H1 (cell line): ENCODE data around the gene ZNF536. TPM values are rescaled to one million over a fixed set of nuclear protein-coding genes. Genes with fewer than 3 reads are reported as not detected.
"Not testable (repeated sequence)": the region's sequence is repeated elsewhere in the genome, so short reads cannot be mapped to it uniquely, and the experiment has no call there.

Source experiments
- CTCF ChIA-PET: fragments of 300-600 bp; sonication (Branson Sonifier 250); formaldehyde crosslinking; loops from one replicate; lab custom pipeline; 2021; ENCODE audit not compliant: partially characterized antibody; lab: Charles Lee
- POLR2A ChIA-PET: fragments of 300-600 bp; sonication (Branson Sonifier 250); formaldehyde crosslinking; loops from one replicate; lab custom pipeline; 2021; ENCODE audit warnings: inconsistent platforms; ENCODE audit not compliant: partially characterized antibody; lab: Charles Lee
- DNase-seq, 2 experiments: peaks; one replicate each; pipeline versions ENCODE4 v3.0.0 to v3.0.0-alpha.2; 2010 to 2022; ENCODE audit warnings: low spot score in 2 of 2, low read depth in 1 of 2, mixed read lengths in 1 of 2
- FAIRE-seq: peaks from 2 replicates; lab custom pipeline; 2011; peaks lifted over from hg19 to GRCh38; lab: Jason Lieb, UNC
- H2AFZ ChIP-seq: 2 replicates; pipeline ENCODE4 v1.8.1; 2012; ENCODE audit warnings: low read length, inconsistent platforms
- H2AK5ac ChIP-seq: 2 replicates; pipeline ENCODE4 v1.6.1; 2013; ENCODE audit warnings: low read depth, low read length
- H2BK120ac ChIP-seq: replicated peaks from 2 replicates; pipeline ENCODE3; 2013; ENCODE audit warnings: low read depth, low read length, inconsistent platforms
- H2BK12ac ChIP-seq: 2 replicates; pipeline ENCODE4 v1.6.1; 2013; ENCODE audit warnings: low read depth, low read length
- H2BK15ac ChIP-seq: 2 replicates; pipeline ENCODE4 v1.6.1; 2013; ENCODE audit warnings: low read length
- H2BK20ac ChIP-seq: 2 replicates; pipeline ENCODE4 v1.6.1; 2013; ENCODE audit warnings: low read length
- H2BK5ac ChIP-seq: 2 replicates; pipeline ENCODE4 v1.6.1; 2013; ENCODE audit warnings: low read depth, low read length
- H3K14ac ChIP-seq: 2 replicates; pipeline ENCODE4 v1.6.1; 2013; ENCODE audit warnings: inconsistent platforms; ENCODE audit not compliant: insufficient read length
- H3K18ac ChIP-seq: 2 replicates; pipeline ENCODE4 v1.6.1; 2013; ENCODE audit warnings: low read length; ENCODE audit errors: extremely low read depth
- H3K23ac ChIP-seq: 2 replicates; pipeline ENCODE4 v1.6.1; 2013; ENCODE audit warnings: inconsistent platforms; ENCODE audit not compliant: insufficient read length
- H3K23me2 ChIP-seq: 2 replicates; pipeline ENCODE4 v1.6.1; 2013; ENCODE audit warnings: low read depth, low read length
- H3K27ac ChIP-seq: 2 replicates; pipeline ENCODE4 v1.6.1; 2011; ENCODE audit warnings: low read depth, low read length, inconsistent platforms
- H3K27me3 ChIP-seq, 4 experiments: replicated peaks in 1 of 4; 1 replicate in 1 of 4; 2 replicates in 3 of 4; pipeline versions ENCODE4 v1.6.1 to v1.8.1; 2011 to 2013; ENCODE audit warnings: low read length in 3 of 4, mild to moderate bottlenecking in 3 of 4, inconsistent platforms in 2 of 4, mixed read lengths in 2 of 4, moderate library complexity in 1 of 4; ENCODE audit not compliant: control insufficient read depth in 3 of 4, insufficient read depth in 3 of 4; ENCODE audit errors: extremely low read depth in 1 of 4
- H3K36me3 ChIP-seq, 4 experiments: 2 replicates each; pipeline versions ENCODE4 v1.6.1 to v1.8.1; 2011 to 2013; ENCODE audit warnings: mild to moderate bottlenecking in 4 of 4, low read length in 3 of 4, moderate library complexity in 2 of 4, control low read depth in 1 of 4, inconsistent platforms in 1 of 4; ENCODE audit not compliant: insufficient read depth in 4 of 4, control insufficient read depth in 2 of 4
- H3K4ac ChIP-seq: replicated peaks from 2 replicates; pipeline ENCODE3; 2013; ENCODE audit warnings: low read length, low read depth, mixed read lengths, inconsistent platforms; ENCODE audit not compliant: insufficient read length
- H3K4me1 ChIP-seq, 4 experiments: replicated peaks in 1 of 4; 1 replicate in 1 of 4; 2 replicates in 3 of 4; pipeline versions ENCODE4 v1.6.1 to v1.8.1; 2011 to 2013; ENCODE audit warnings: low read length in 3 of 4, inconsistent platforms in 2 of 4, mixed read lengths in 1 of 4; ENCODE audit not compliant: insufficient read depth in 4 of 4, control insufficient read depth in 3 of 4
- H3K4me2 ChIP-seq, 2 experiments: 2 replicates each; pipeline versions ENCODE4 v1.6.1 to v1.8.1; 2011 to 2013; ENCODE audit warnings: low read depth in 2 of 2, low read length in 2 of 2, control low read depth in 1 of 2, inconsistent platforms in 1 of 2, mild to moderate bottlenecking in 1 of 2; ENCODE audit not compliant: insufficient read depth in 1 of 2
- H3K4me3 ChIP-seq, 4 experiments: fragments of 200-600, 300-600 bp in 1 of 4; sonication (generic), shearing (Covaris generic), sonication (Bioruptor Twin) in 1 of 4; 2 replicates each; pipeline versions ENCODE4 v1.5.1 to v1.8.1; 2011 to 2016; ENCODE audit warnings: low read length in 4 of 4, low read depth in 3 of 4, control low read depth in 2 of 4, inconsistent platforms in 2 of 4, mild to moderate bottlenecking in 2 of 4, mixed read lengths in 1 of 4, moderate library complexity in 1 of 4; ENCODE audit not compliant: insufficient read depth in 2 of 4; ENCODE audit errors: extremely low read depth in 1 of 4
- H3K56ac ChIP-seq: replicated peaks from 2 replicates; pipeline ENCODE3; 2013; ENCODE audit warnings: low read depth, mild to moderate bottlenecking, mixed read lengths, low read length, inconsistent platforms; ENCODE audit not compliant: insufficient read length
- H3K79me1 ChIP-seq: 2 replicates; pipeline ENCODE4 v1.6.1; 2013; ENCODE audit warnings: low read depth, low read length, control low read depth
- H3K79me2 ChIP-seq, 2 experiments: 2 replicates each; pipeline versions ENCODE4 v1.6.1 to v1.8.1; 2012 to 2013; ENCODE audit warnings: low read length in 2 of 2, mild to moderate bottlenecking in 2 of 2, inconsistent platforms in 1 of 2; ENCODE audit not compliant: insufficient read depth in 2 of 2, control insufficient read depth in 1 of 2
- H3K9ac ChIP-seq, 4 experiments: replicated peaks in 1 of 4; 1 replicate in 1 of 4; 2 replicates in 3 of 4; pipeline versions ENCODE4 v1.6.1 to v1.8.1; 2011 to 2013; ENCODE audit warnings: low read depth in 3 of 4, low read length in 3 of 4, control low read depth in 2 of 4, mild to moderate bottlenecking in 2 of 4, moderate library complexity in 2 of 4, inconsistent platforms in 1 of 4; ENCODE audit errors: extremely low read depth in 1 of 4
- H3K9me3 ChIP-seq, 2 experiments: 2 replicates each; pipeline versions ENCODE4 v1.6.1 to v1.8.1; 2012 to 2013; ENCODE audit warnings: mild to moderate bottlenecking in 2 of 2, moderate library complexity in 2 of 2, control low read depth in 1 of 2, inconsistent platforms in 1 of 2, low read depth in 1 of 2, low read length in 1 of 2, mixed read lengths in 1 of 2; ENCODE audit not compliant: insufficient read depth in 2 of 2
- H4K20me1 ChIP-seq, 2 experiments: replicated peaks in 1 of 2; 2 replicates each; pipeline versions ENCODE3 to v1.8.1; 2011 to 2013; ENCODE audit warnings: inconsistent platforms in 2 of 2, low read length in 2 of 2, mild to moderate bottlenecking in 1 of 2; ENCODE audit not compliant: insufficient read depth in 2 of 2, control insufficient read depth in 1 of 2
- H4K5ac ChIP-seq: 2 replicates; pipeline ENCODE4 v1.6.1; 2013; ENCODE audit warnings: low read length, low read depth, mixed read lengths, inconsistent platforms; ENCODE audit not compliant: insufficient read length
- H4K8ac ChIP-seq: 2 replicates; pipeline ENCODE4 v1.8.0; 2013; ENCODE audit warnings: mild to moderate bottlenecking, moderate library complexity, low read length, inconsistent platforms; ENCODE audit not compliant: insufficient read depth; ENCODE audit errors: extremely low read depth
- H4K91ac ChIP-seq: replicated peaks from 2 replicates; pipeline ENCODE3; 2013; ENCODE audit warnings: low read length, mixed read lengths, inconsistent platforms; ENCODE audit not compliant: insufficient read length
- POU5F1 ChIP-seq: IDR thresholded peaks from 2 replicates; pipeline ENCODE4 v1.6.1; 2011; ENCODE audit warnings: low read depth, mild to moderate bottlenecking, low read length, moderate library complexity
- WGBS, 2 experiments: shearing (Covaris generic) in 1 of 2; methylation state at CpG; one replicate each; pipeline versions ENCODE4 v1.1.6 to v1.1.7; 2013 to 2015; ENCODE audit warnings: low lambda C conversion rate in 2 of 2, mixed read lengths in 2 of 2, inconsistent platforms in 1 of 2, low coverage in 1 of 2, missing lambda C conversion rate in 1 of 2; ENCODE audit not compliant: insufficient replicate concordance in 2 of 2, insufficient coverage in 1 of 2, insufficient read length in 1 of 2; ENCODE audit errors: extremely low coverage in 1 of 2, missing lambda C conversion rate in 1 of 2; 5-methylcytosine and 5-hydroxymethylcytosine counted together
- polyA plus RNA-seq, 7 experiments: library from polyadenylated mRNA; depleted of rRNA in 3 of 7; stranded (reverse) in 5 of 7; unstranded in 2 of 7; fragments of >200 nt in 5 of 7; fragments of 200-250 nt in 2 of 7; gene quantifications; 1 replicate in 5 of 7; 2 replicates in 1 of 7; 4 replicates in 1 of 7; pipeline versions ENCODE4 v1.2.1 to v1.2.3, GENCODE V29; 2011 to 2013; ENCODE audit warnings: missing spikeins in 2 of 7, mixed read lengths in 2 of 7
- total RNA-seq: library from RNA; stranded (reverse); fragmentation: NEBNext Ultra II Directional; extraction: Animal tissue kit (Norgen Biotek cat#: 25700); gene quantifications from 2 replicates; pipeline ENCODE4 v1.2.1, GENCODE V29; 2021

The ZNF536 gene
- total and polyA plus RNA-seq, 2 of the 8 experiments (the other 6 are each of a cell fraction or from before 2014, with no cell fraction given), result 0.09 to 0.11 TPM

GRCh38 chr19:30345686-30346085 lies 26.5 kb upstream of the ZNF536 start (continued):
- TF ChIP-seq POU5F1, result no peak

GRCh38 chr19:30346468-30346867 lies 25.7 kb upstream of the ZNF536 start:
- H2BK5ac ChIP-seq, H2AFZ ChIP-seq, H4K8ac ChIP-seq, H3K4ac ChIP-seq, H4K91ac ChIP-seq, H2BK20ac ChIP-seq, H3K27me3 ChIP-seq, H2BK15ac ChIP-seq, H3K23ac ChIP-seq, H3K4me2 ChIP-seq, H3K79me1 ChIP-seq, H3K18ac ChIP-seq, H3K36me3 ChIP-seq, H3K9me3 ChIP-seq, FAIRE-seq, H3K23me2 ChIP-seq, H4K5ac ChIP-seq, H3K56ac ChIP-seq, CTCF ChIA-PET, POLR2A ChIA-PET, H3K27ac ChIP-seq, H2AK5ac ChIP-seq, DNase-seq, H4K20me1 ChIP-seq, H2BK12ac ChIP-seq, H3K4me3 ChIP-seq, H3K14ac ChIP-seq, H2BK120ac ChIP-seq, H3K79me2 ChIP-seq, H3K9ac ChIP-seq: not testable (repeated sequence)
- H3K4me1 ChIP-seq, result peaks cover 0 to 10% (median 5%) of the 10 kb centered on the region in 4 experiments; a peak in 4 of 7 replicates
- WGBS, 2 experiments, result 81% methylated on average over 1 of the region's 1 CpG; no CpG with 5 or more reads in 1 of the 2 experiments
